Caco-2 (cell line): ENCODE results near the gene IL1RAPL1. TPM values are rescaled to one million over a fixed set of nuclear protein-coding genes. Genes with fewer than 3 reads are reported as not detected.
A peak's percentile ranks its signal among the peaks of the same experiment; 100 is the strongest.

Experiments used
- BruUV-seq: library from RNA; stranded (reverse); fragments of 400-500 nt; replicated peaks from 2 replicates; lab custom pipeline; 2021; lab: Mats Ljungman, UMichigan
- CTCF ChIA-PET: fragments of 300-600 bp; sonication (Branson Sonifier 250); formaldehyde crosslinking; loops from one replicate; lab custom pipeline; 2022; ENCODE audit warnings: antibody characterized with exemption; lab: Charles Lee
- POLR2A ChIA-PET: fragments of 300-600 bp; sonication (Branson Sonifier 250); formaldehyde crosslinking; loops from one replicate; lab custom pipeline; 2022; ENCODE audit warnings: antibody characterized with exemption; lab: Charles Lee
- DNase-seq, 2 experiments: peaks; one replicate each; pipeline versions ENCODE4 v3.0.0 to v3.0.0-alpha.2; 2020 to 2022
- H3K27me3 ChIP-seq: replicated peaks from 2 replicates; pipeline ENCODE4 v1.6.0; 2011; ENCODE audit warnings: low read length; ENCODE audit not compliant: control insufficient read depth, insufficient read depth
- H3K36me3 ChIP-seq: 2 replicates; pipeline ENCODE4 v1.5.1; 2011; ENCODE audit warnings: low read length; ENCODE audit not compliant: control insufficient read depth, insufficient read depth
- H3K4me1 ChIP-seq: fragments of 250-450 bp; sonication (Bioruptor Pico); 2 replicates; pipeline ENCODE4 v1.5.1; 2020; ENCODE audit warnings: mild to moderate bottlenecking
- H3K4me3 ChIP-seq: 2 replicates; pipeline ENCODE4 v1.5.1; 2011; ENCODE audit warnings: low read depth, mild to moderate bottlenecking, control low read depth, low read length
- H3K9me3 ChIP-seq: fragments of 250-450 bp; sonication (Bioruptor Pico); 2 replicates; pipeline ENCODE4 v1.5.1; 2020; ENCODE audit warnings: mild to moderate bottlenecking, moderate library complexity
- H3K27ac Mint-ChIP-seq: one replicate; pipeline ENCODE4 v1.8.0; 2022; ENCODE audit warnings: mixed read lengths; ENCODE audit not compliant: unreplicated experiment
- H3K27me3 Mint-ChIP-seq: one replicate; pipeline ENCODE4 v1.8.0; 2022; ENCODE audit warnings: mixed read lengths; ENCODE audit not compliant: insufficient read depth, unreplicated experiment
- H3K36me3 Mint-ChIP-seq: one replicate; pipeline ENCODE4 v1.8.0; 2022; ENCODE audit warnings: mild to moderate bottlenecking, mixed read lengths; ENCODE audit not compliant: insufficient read depth, unreplicated experiment
- H3K4me1 Mint-ChIP-seq: one replicate; pipeline ENCODE4 v1.8.0; 2022; ENCODE audit warnings: low read depth, mixed read lengths; ENCODE audit not compliant: unreplicated experiment
- H3K4me3 Mint-ChIP-seq: one replicate; pipeline ENCODE4 v1.8.0; 2022; ENCODE audit warnings: mild to moderate bottlenecking, moderate library complexity, mixed read lengths; ENCODE audit not compliant: unreplicated experiment
- H3K9me3 Mint-ChIP-seq: one replicate; pipeline ENCODE4 v1.8.0; 2022; ENCODE audit warnings: mixed read lengths; ENCODE audit not compliant: unreplicated experiment
- intact Hi-C: fragments of 100-400 bp; cut with micrococcal nuclease; formaldehyde crosslinking; loops from one replicate; pipeline ENCODE4 v1.10.0; 2022; ENCODE audit not compliant: unreplicated experiment
- total RNA-seq: library from RNA; stranded (reverse); gene quantifications from 2 replicates; pipeline ENCODE4 v1.2.3, GENCODE V29; 2022
- TF ChIP-seq, protein P1 (sequence below), 2 experiments: fragments of 200-600 bp in 1 of 2; IDR thresholded peaks; 1 replicate in 1 of 2; 2 replicates in 1 of 2; pipeline versions ENCODE4 v1.5.1 to v1.8.0; 2011 to 2022; ENCODE audit warnings: antibody characterized with exemption in 1 of 2, control low read depth in 1 of 2, inconsistent platforms in 1 of 2, low read depth in 1 of 2, low read length in 1 of 2, mild to moderate bottlenecking in 1 of 2, moderate library complexity in 1 of 2; ENCODE audit not compliant: insufficient read depth in 1 of 2, severe bottlenecking in 1 of 2, unreplicated experiment in 1 of 2

Gene IL1RAPL1
- total RNA-seq, 1 experiment from 2014 or later: not detected

DNA sequence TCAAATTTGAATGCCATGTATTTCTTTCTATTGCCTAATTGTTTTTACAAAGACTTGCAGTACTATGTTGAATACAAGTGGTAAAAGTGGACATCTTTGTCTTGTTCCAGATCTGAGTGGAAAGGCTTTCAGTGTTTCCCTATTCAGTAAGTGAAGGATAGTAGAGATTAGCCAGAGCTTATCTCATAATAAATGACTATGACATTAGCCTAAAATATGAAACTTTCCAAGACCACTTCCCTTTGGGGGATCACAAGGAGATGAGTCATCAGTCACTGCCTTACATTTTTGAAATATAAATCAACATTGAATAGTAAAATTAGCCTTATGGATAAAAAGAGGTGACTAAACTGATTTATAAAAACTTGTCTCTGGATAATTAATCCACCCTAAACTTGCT lies 1074.0 kb downstream of the IL1RAPL1 start:
- no peaks in the 10 kb centered on the region for H3K27me3 Mint-ChIP-seq
- Histone ChIP-seq H3K36me3 (no peaks in the 10 kb centered on the region), H3K4me1 (peaks cover 12% of the 10 kb centered on the region; the same call in 1 of the 2 replicates), H3K4me3 (no peak overlapping the region), H3K9me3 (no peaks in the 10 kb centered on the region), H3K27me3 (no peaks in the 10 kb centered on the region)
- H3K27ac Mint-ChIP-seq: no peak overlapping the region
- intact Hi-C loops: no loop called here
- no peaks in the 10 kb centered on the region for H3K9me3 Mint-ChIP-seq
- no peaks in the 10 kb centered on the region for H3K36me3 Mint-ChIP-seq
- no TSS peak for BruUV-seq
- no peak overlapping the region for H3K4me3 Mint-ChIP-seq
- ChIA-PET CTCF (no interaction called here), POLR2A (no interaction called here)
- DNase-seq: no peak
- TF ChIP-seq, protein P1, sequence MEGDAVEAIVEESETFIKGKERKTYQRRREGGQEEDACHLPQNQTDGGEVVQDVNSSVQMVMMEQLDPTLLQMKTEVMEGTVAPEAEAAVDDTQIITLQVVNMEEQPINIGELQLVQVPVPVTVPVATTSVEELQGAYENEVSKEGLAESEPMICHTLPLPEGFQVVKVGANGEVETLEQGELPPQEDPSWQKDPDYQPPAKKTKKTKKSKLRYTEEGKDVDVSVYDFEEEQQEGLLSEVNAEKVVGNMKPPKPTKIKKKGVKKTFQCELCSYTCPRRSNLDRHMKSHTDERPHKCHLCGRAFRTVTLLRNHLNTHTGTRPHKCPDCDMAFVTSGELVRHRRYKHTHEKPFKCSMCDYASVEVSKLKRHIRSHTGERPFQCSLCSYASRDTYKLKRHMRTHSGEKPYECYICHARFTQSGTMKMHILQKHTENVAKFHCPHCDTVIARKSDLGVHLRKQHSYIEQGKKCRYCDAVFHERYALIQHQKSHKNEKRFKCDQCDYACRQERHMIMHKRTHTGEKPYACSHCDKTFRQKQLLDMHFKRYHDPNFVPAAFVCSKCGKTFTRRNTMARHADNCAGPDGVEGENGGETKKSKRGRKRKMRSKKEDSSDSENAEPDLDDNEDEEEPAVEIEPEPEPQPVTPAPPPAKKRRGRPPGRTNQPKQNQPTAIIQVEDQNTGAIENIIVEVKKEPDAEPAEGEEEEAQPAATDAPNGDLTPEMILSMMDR (IDR thresholded peaks at IDR 0.05; ENCODE audit: insufficient read depth in 1 of 2, low read depth in 1 of 2, low read length in 1 of 2, severe bottlenecking in 1 of 2, unreplicated experiment in 1 of 2): no peak
- peaks cover 13% of the 10 kb centered on the region for H3K4me1 Mint-ChIP-seq

- DNase-seq: no peak
- CTCF ChIA-PET: no interaction called here
- BruUV-seq: no TSS peak
- Histone ChIP-seq H3K4me1 (peaks cover 12% of the 10 kb centered on the region; the same call in 1 of the 2 replicates), H3K4me3 (no peak overlapping the region), H3K27me3 (no peaks in the 10 kb centered on the region), H3K9me3 (no peaks in the 10 kb centered on the region), H3K36me3 (no peaks in the 10 kb centered on the region)
- POLR2A ChIA-PET: no interaction called here
- Mint-ChIP-seq H3K9me3 (no peaks in the 10 kb centered on the region), H3K4me1 (peaks cover 13% of the 10 kb centered on the region), H3K4me3 (no peak overlapping the region), H3K36me3 (no peaks in the 10 kb centered on the region), H3K27ac (no peak overlapping the region), H3K27me3 (no peaks in the 10 kb centered on the region)
- TF ChIP-seq, protein P1 (IDR thresholded peaks at IDR 0.05; ENCODE audit: insufficient read depth in 1 of 2, low read depth in 1 of 2, low read length in 1 of 2, severe bottlenecking in 1 of 2, unreplicated experiment in 1 of 2): no peak
- intact Hi-C loops: no loop called here
Measured at GRCh38 chrX:29662101-29662500, 1074.9 kb downstream of the IL1RAPL1 start.

- H3K9me3 Mint-ChIP-seq: no peaks in the 10 kb centered on the region
- TF ChIP-seq, protein P1 (IDR thresholded peaks at IDR 0.05; ENCODE audit: insufficient read depth in 1 of 2, low read depth in 1 of 2, low read length in 1 of 2, severe bottlenecking in 1 of 2, unreplicated experiment in 1 of 2): no peak
- no TSS peak for BruUV-seq
- DNase-seq: peak; percentile 4 to 22
- no peaks in the 10 kb centered on the region for H3K9me3 ChIP-seq
- H3K27ac Mint-ChIP-seq: peak overlapping the region; percentile 58
- no peaks in the 10 kb centered on the region for H3K27me3 ChIP-seq
- no peaks in the 10 kb centered on the region for H3K27me3 Mint-ChIP-seq
- ChIA-PET POLR2A (no interaction called here), CTCF (no interaction called here)
- peaks cover 13% of the 10 kb centered on the region for H3K4me1 Mint-ChIP-seq
- peaks cover 12% of the 10 kb centered on the region; the same call in 1 of the 2 replicates for H3K4me1 ChIP-seq
- no peak overlapping the region for H3K4me3 ChIP-seq
- intact Hi-C loops: no loop called here
- H3K36me3 ChIP-seq: no peaks in the 10 kb centered on the region
- no peaks in the 10 kb centered on the region for H3K36me3 Mint-ChIP-seq
- no peak overlapping the region for H3K4me3 Mint-ChIP-seq
Measured at GRCh38 chrX:29662759-29663503, 1075.7 kb downstream of the IL1RAPL1 start.
